DOHH2 (cell line): ENCODE results near the gene AMBRA1.
A peak's percentile ranks its signal among the peaks of the same experiment; 100 is the strongest.

Experiments used
- H3F3A ChIP-seq: fragments of 200-600 bp; sonication (generic), shearing (Covaris generic); 2 replicates; pipeline ENCODE4 v1.6.0; 2016; ENCODE audit warnings: antibody characterized with exemption, mild to moderate bottlenecking; ENCODE audit not compliant: control insufficient read depth, insufficient read depth
- H3K27ac ChIP-seq: fragments of 200-600 bp; sonication (generic); 2 replicates; pipeline ENCODE4 v1.5.1; 2014; ENCODE audit warnings: low read depth, mild to moderate bottlenecking, low read length, moderate library complexity
- H3K27me3 ChIP-seq: fragments of 200-600 bp; sonication (generic); 2 replicates; pipeline ENCODE4 v1.6.1; 2014; ENCODE audit warnings: mild to moderate bottlenecking, low read length, mixed read lengths; ENCODE audit not compliant: control insufficient read depth
- H3K36me3 ChIP-seq: fragments of 200-600 bp; sonication (generic); 2 replicates; pipeline ENCODE4 v1.6.1; 2014; ENCODE audit warnings: mild to moderate bottlenecking, low read length, moderate library complexity, mixed read lengths; ENCODE audit not compliant: control insufficient read depth
- H3K4me1 ChIP-seq: fragments of 200-600 bp; sonication (generic); 2 replicates; pipeline ENCODE4 v1.6.1; 2014; ENCODE audit warnings: mild to moderate bottlenecking, low read length, mixed read lengths; ENCODE audit not compliant: control insufficient read depth
- H3K4me2 ChIP-seq: fragments of 200-600 bp; sonication (generic); 2 replicates; pipeline ENCODE4 v1.6.0; 2014; ENCODE audit warnings: mild to moderate bottlenecking, low read length, moderate library complexity
- H3K4me3 ChIP-seq: fragments of 200-600 bp; sonication (generic); 2 replicates; pipeline ENCODE4 v1.5.1; 2014; ENCODE audit warnings: mild to moderate bottlenecking, low read length, mixed read lengths
- H3K79me2 ChIP-seq: fragments of 200-600 bp; sonication (generic); 2 replicates; pipeline ENCODE4 v1.6.1; 2014; ENCODE audit warnings: mild to moderate bottlenecking, low read length, mixed read lengths; ENCODE audit not compliant: control insufficient read depth
- H3K9me2 ChIP-seq: fragments of 200-600 bp; sonication (generic); replicated peaks from 2 replicates; pipeline ENCODE4 v1.6.1; 2014; ENCODE audit warnings: mild to moderate bottlenecking, low read length, mixed read lengths; ENCODE audit not compliant: control insufficient read depth
- H3K9me3 ChIP-seq: fragments of 200-600 bp; sonication (generic); 2 replicates; pipeline ENCODE4 v1.6.1; 2014; ENCODE audit warnings: antibody characterized with exemption, low read length, mixed read lengths; ENCODE audit not compliant: control insufficient read depth, insufficient read depth
- H4K20me1 ChIP-seq: fragments of 200-600 bp; sonication (generic); 2 replicates; pipeline ENCODE4 v1.6.0; 2014; ENCODE audit warnings: low read depth, mild to moderate bottlenecking, antibody characterized with exemption, low read length, moderate library complexity; ENCODE audit not compliant: control insufficient read depth, insufficient read depth
- EZH2phosphoT487 ChIP-seq: fragments of 200-600 bp; sonication (generic); IDR thresholded peaks from 2 replicates; pipeline ENCODE4 v1.6.1; 2017; ENCODE audit warnings: borderline replicate concordance, mild to moderate bottlenecking, antibody characterized with exemption, low read length, moderate library complexity, mixed read lengths
- TF ChIP-seq, protein P1 (sequence below): fragments of 200-600 bp; sonication (generic); IDR thresholded peaks from one replicate; pipeline ENCODE4 v1.5.1; 2014; ENCODE audit warnings: antibody characterized with exemption, mild to moderate bottlenecking, low read depth, low read length; ENCODE audit not compliant: poor library complexity, severe bottlenecking

Gene AMBRA1

DNA sequence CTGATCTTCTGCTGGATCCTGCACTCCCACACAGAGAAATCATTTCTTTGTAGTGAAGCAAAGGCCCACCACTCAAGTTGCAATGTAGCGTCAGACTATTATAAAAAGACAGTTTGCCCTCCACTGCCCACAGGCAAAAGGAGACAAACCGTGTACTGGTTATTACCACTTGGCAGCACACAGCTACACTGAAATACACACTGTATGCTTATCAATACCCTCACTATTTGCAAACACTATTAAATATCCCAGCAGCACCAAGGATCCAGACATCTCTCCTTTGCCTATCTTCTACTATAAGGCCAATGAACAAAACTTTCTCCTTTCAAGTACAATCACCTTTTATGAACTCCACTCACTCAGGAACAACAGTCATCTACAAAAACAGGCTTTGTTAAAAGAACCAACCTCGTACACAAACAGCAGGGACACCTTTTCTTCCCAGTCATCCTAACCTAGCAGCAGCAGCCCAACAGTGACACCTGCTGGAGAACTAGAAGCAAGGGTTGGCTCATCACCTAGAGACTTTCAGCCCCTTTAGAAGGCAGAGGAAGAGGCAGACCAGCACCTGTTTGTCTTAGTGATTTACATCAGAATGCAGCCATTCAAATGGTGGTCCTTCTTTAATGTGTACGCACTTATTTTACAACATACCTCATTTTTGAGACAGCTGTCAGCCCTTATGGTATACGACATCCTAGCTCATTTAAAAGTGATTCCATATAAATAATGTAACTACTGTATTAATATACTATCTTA lies 56.1 kb downstream of the AMBRA1 start:
- Histone ChIP-seq H3K27ac (no peak overlapping the region), H3K4me1 (peaks cover 6% of the 10 kb centered on the region), H3K9me3 (no peaks in the 10 kb centered on the region), H3K27me3 (no peaks in the 10 kb centered on the region), H3F3A (peaks cover 8% of the 10 kb centered on the region), H3K4me2 (no peak overlapping the region), H3K79me2 (peaks cover 48% of the 10 kb centered on the region), H3K4me3 (no peak overlapping the region), H3K9me2 (no peaks in the 10 kb centered on the region), H4K20me1 (peaks cover 11% of the 10 kb centered on the region), H3K36me3 (peaks cover 21% of the 10 kb centered on the region)
- no peak for TF ChIP-seq EZH2phosphoT487
- TF ChIP-seq, protein P1, sequence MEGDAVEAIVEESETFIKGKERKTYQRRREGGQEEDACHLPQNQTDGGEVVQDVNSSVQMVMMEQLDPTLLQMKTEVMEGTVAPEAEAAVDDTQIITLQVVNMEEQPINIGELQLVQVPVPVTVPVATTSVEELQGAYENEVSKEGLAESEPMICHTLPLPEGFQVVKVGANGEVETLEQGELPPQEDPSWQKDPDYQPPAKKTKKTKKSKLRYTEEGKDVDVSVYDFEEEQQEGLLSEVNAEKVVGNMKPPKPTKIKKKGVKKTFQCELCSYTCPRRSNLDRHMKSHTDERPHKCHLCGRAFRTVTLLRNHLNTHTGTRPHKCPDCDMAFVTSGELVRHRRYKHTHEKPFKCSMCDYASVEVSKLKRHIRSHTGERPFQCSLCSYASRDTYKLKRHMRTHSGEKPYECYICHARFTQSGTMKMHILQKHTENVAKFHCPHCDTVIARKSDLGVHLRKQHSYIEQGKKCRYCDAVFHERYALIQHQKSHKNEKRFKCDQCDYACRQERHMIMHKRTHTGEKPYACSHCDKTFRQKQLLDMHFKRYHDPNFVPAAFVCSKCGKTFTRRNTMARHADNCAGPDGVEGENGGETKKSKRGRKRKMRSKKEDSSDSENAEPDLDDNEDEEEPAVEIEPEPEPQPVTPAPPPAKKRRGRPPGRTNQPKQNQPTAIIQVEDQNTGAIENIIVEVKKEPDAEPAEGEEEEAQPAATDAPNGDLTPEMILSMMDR, result peak; percentile 92

GRCh38 chr11:46537121-46537520 lies 56.7 kb downstream of the AMBRA1 start:
- Histone ChIP-seq H4K20me1 (peaks cover 11% of the 10 kb centered on the region), H3K4me3 (no peak overlapping the region), H3K27ac (no peak overlapping the region), H3F3A (peaks cover 8% of the 10 kb centered on the region), H3K27me3 (no peaks in the 10 kb centered on the region), H3K4me1 (peaks cover 6% of the 10 kb centered on the region), H3K9me3 (no peaks in the 10 kb centered on the region), H3K79me2 (peaks cover 49% of the 10 kb centered on the region), H3K9me2 (no peaks in the 10 kb centered on the region), H3K36me3 (peaks cover 16% of the 10 kb centered on the region), H3K4me2 (no peak overlapping the region)
- TF ChIP-seq, protein P1, result no peak
- no peak for TF ChIP-seq EZH2phosphoT487

- peaks cover 5% of the 10 kb centered on the region for H3K36me3 ChIP-seq
- peaks cover 6% of the 10 kb centered on the region for H3K4me1 ChIP-seq
- TF ChIP-seq, protein P1, result no peak
- TF ChIP-seq EZH2phosphoT487, result no peak
- H3F3A ChIP-seq, result peaks cover 8% of the 10 kb centered on the region
- no peak overlapping the region for H3K27ac ChIP-seq
- H3K4me3 ChIP-seq, result no peak overlapping the region
- H3K4me2 ChIP-seq, result no peak overlapping the region
- H3K79me2 ChIP-seq, result peaks cover 57% of the 10 kb centered on the region
- no peaks in the 10 kb centered on the region for H3K9me3 ChIP-seq
- H3K27me3 ChIP-seq, result no peaks in the 10 kb centered on the region
- H4K20me1 ChIP-seq, result peaks cover 11% of the 10 kb centered on the region
- no peaks in the 10 kb centered on the region for H3K9me2 ChIP-seq
Measured at GRCh38 chr11:46535688-46536087, 58.1 kb downstream of the AMBRA1 start.
